HCT116 (cell line): ENCODE data around the gene PPM1J.

Experiments
- CEBPB ChIP-seq: IDR thresholded peaks from 2 replicates; pipeline ENCODE4 v1.6.1; 2012; ENCODE audit warnings: low read depth
- CTCF ChIP-seq, 3 experiments: fragments of 200-600 bp in 1 of 3; sonication (generic) in 1 of 3; IDR thresholded peaks in 2 of 3; conservative IDR thresholded peaks in 1 of 3; 2 replicates each; pipeline ENCODE4 v1.5.1; 2012 to 2017; ENCODE audit warnings: low read depth in 2 of 3, low read length in 2 of 3, antibody characterized with exemption in 1 of 3, borderline replicate concordance in 1 of 3, control low read depth in 1 of 3, mild to moderate bottlenecking in 1 of 3, mixed read lengths in 1 of 3, mixed run types in 1 of 3, moderate library complexity in 1 of 3; ENCODE audit not compliant: insufficient read depth in 1 of 3
- EZH2phosphoT487 ChIP-seq: fragments of 200-600 bp; IDR thresholded peaks from 2 replicates; pipeline ENCODE4 v1.6.1; 2018; ENCODE audit warnings: antibody characterized with exemption, borderline replicate concordance
- JUND ChIP-seq: IDR thresholded peaks from 2 replicates; pipeline ENCODE4 v1.6.1; 2012
- POLR2A ChIP-seq: IDR thresholded peaks from 2 replicates; pipeline ENCODE4 v1.7.0; 2011; ENCODE audit warnings: borderline replicate concordance; ENCODE audit not compliant: insufficient read depth, insufficient read length; ENCODE audit errors: extremely low read depth
- POLR2AphosphoS5 ChIP-seq: IDR thresholded peaks from 2 replicates; pipeline ENCODE4 v1.6.1; 2011; ENCODE audit warnings: mild to moderate bottlenecking, low read depth, low read length, moderate library complexity
- RAD21 ChIP-seq: IDR thresholded peaks from 2 replicates; pipeline ENCODE4 v1.6.1; 2012; ENCODE audit warnings: low read depth, mild to moderate bottlenecking
- REST ChIP-seq: IDR thresholded peaks from 2 replicates; pipeline ENCODE4 v1.6.1; 2012; ENCODE audit warnings: low read depth
- SRF ChIP-seq: IDR thresholded peaks from 2 replicates; pipeline ENCODE4 v1.6.1; 2012; ENCODE audit warnings: low read depth
- TCF7L2 ChIP-seq: IDR thresholded peaks from 2 replicates; pipeline ENCODE4 v1.7.0; 2011; ENCODE audit warnings: borderline replicate concordance, inconsistent platforms; ENCODE audit not compliant: insufficient read depth, insufficient read length; ENCODE audit errors: extremely low read depth
- ZBTB33 ChIP-seq: IDR thresholded peaks from 2 replicates; pipeline ENCODE4 v1.6.1; 2011; ENCODE audit warnings: mild to moderate bottlenecking, low read length, moderate library complexity; ENCODE audit not compliant: insufficient replicate concordance; ENCODE audit errors: extremely low read depth
- ZNF274 ChIP-seq: fragments of 200-500 bp; sonication (Bioruptor generic); IDR thresholded peaks from 2 replicates; pipeline ENCODE4 v1.6.1; 2014; ENCODE audit warnings: mild to moderate bottlenecking, low read depth, low read length, inconsistent platforms

- TF ChIP-seq CTCF (IDR thresholded peaks at IDR 0.05 in 2 of 3, conservative IDR thresholded peaks at IDR 0.05 in 1 of 3; ENCODE audit: borderline replicate concordance in 1 of 3, insufficient read depth in 1 of 3, low read depth in 2 of 3, low read length in 2 of 3): no peak
- no peak for TF ChIP-seq JUND
- TF ChIP-seq TCF7L2: no peak
- TF ChIP-seq REST: no peak
- no peak for TF ChIP-seq SRF
- no peak for TF ChIP-seq POLR2AphosphoS5
- no peak for TF ChIP-seq RAD21
- TF ChIP-seq POLR2A: no peak
- TF ChIP-seq ZBTB33: no peak
- no peak for TF ChIP-seq EZH2phosphoT487
- TF ChIP-seq ZNF274: no peak
- TF ChIP-seq CEBPB: no peak
These were observed 49.3 kb downstream of the PPM1J start for GRCh38 chr1:112665857-112666256.
